GM12878 (cell line): ENCODE results near the gene B4GALT1. TPM values are rescaled to one million over a fixed set of nuclear protein-coding genes. Genes with fewer than 3 reads are reported as not detected.

Source experiments
- ATAC-seq: fragments of 200-7000 bp; cut with Tn5 transposase; 3 replicates; pipeline ENCODE4 v1.9.1; 2020; ENCODE audit warnings: mild to moderate bottlenecking, moderate library complexity
- BruUV-seq: library from RNA; stranded (reverse); fragments of 400-500 nt; replicated peaks from 2 replicates; lab custom pipeline; 2021; lab: Mats Ljungman, UMichigan
- CTCF ChIA-PET: fragments of 300-600 bp; sonication (Branson Sonifier 250); formaldehyde crosslinking; extraction: SDS; loops from one replicate; lab custom pipeline; 2021; ENCODE audit warnings: inconsistent platforms; lab: Yijun Ruan, JAX
- POLR2A ChIA-PET: fragments of 350-600 bp; formaldehyde crosslinking; extraction: SDS; loops from one replicate; lab custom pipeline; 2021; ENCODE audit warnings: inconsistent platforms; lab: Charles Lee
- RAD21 ChIA-PET: fragments of 300-600 bp; sonication (Branson Sonifier 250); formaldehyde crosslinking; loops from one replicate; lab custom pipeline; 2023; ENCODE audit warnings: antibody characterized with exemption; ENCODE audit not compliant: unreplicated experiment; lab: Charles Lee
- SMC1A ChIA-PET: fragments of 300-600 bp; sonication (Branson Sonifier 250); formaldehyde crosslinking; loops from one replicate; lab custom pipeline; 2023; ENCODE audit not compliant: unreplicated experiment, uncharacterized antibody; lab: Charles Lee
- DNase-seq: peaks from one replicate; pipeline ENCODE4 v3.0.0-alpha.2; 2011; ENCODE audit warnings: low read depth, low spot score
- FAIRE-seq: peaks from 3 replicates; lab custom pipeline; 2011; peaks lifted over from hg19 to GRCh38; lab: Jason Lieb, UNC
- H2AFZ ChIP-seq: 2 replicates; pipeline ENCODE4 v1.6.0; 2011; ENCODE audit warnings: low read depth, low read length, control low read depth; ENCODE audit not compliant: control insufficient read depth
- H3K27ac ChIP-seq: 2 replicates; pipeline ENCODE4 v1.5.1; 2011; ENCODE audit warnings: control low read depth; ENCODE audit not compliant: control insufficient read depth, insufficient read depth
- H3K27me3 ChIP-seq, 2 experiments: replicated peaks in 1 of 2; 2 replicates each; pipeline versions ENCODE4 v1.6.0 to v1.6.1; 2011; ENCODE audit warnings: low read length in 1 of 2; ENCODE audit not compliant: control insufficient read depth in 2 of 2, insufficient read depth in 2 of 2
- H3K36me3 ChIP-seq, 2 experiments: 2 replicates each; pipeline ENCODE4 v1.5.1; 2011; ENCODE audit warnings: low read length in 1 of 2; ENCODE audit not compliant: control insufficient read depth in 2 of 2, insufficient read depth in 2 of 2
- H3K4me1 ChIP-seq: 2 replicates; pipeline ENCODE4 v1.6.1; 2011; ENCODE audit warnings: mild to moderate bottlenecking, low read length, moderate library complexity, mixed read lengths; ENCODE audit not compliant: control insufficient read depth, insufficient read depth
- H3K4me2 ChIP-seq: 2 replicates; pipeline ENCODE4 v1.6.0; 2011; ENCODE audit warnings: control low read depth; ENCODE audit not compliant: control insufficient read depth, insufficient read depth
- H3K4me3 ChIP-seq: fragments of 200-600 bp; sonication (generic); 2 replicates; pipeline ENCODE4 v1.5.1; 2016
- H3K79me2 ChIP-seq: 2 replicates; pipeline ENCODE4 v1.6.0; 2011; ENCODE audit warnings: low read length; ENCODE audit not compliant: control insufficient read depth, insufficient read depth
- H3K9ac ChIP-seq: 2 replicates; pipeline ENCODE4 v1.8.0; 2011; ENCODE audit warnings: low read length, control low read depth, mixed read lengths; ENCODE audit not compliant: control insufficient read depth, insufficient read depth
- H3K9me3 ChIP-seq: replicated peaks from 3 replicates; pipeline ENCODE4 v1.5.1; 2011; ENCODE audit warnings: mild to moderate bottlenecking, low read length; ENCODE audit not compliant: control insufficient read depth, insufficient read depth
- H4K20me1 ChIP-seq: 2 replicates; pipeline ENCODE4 v1.6.0; 2011; ENCODE audit not compliant: control insufficient read depth, insufficient read depth
- CHD1 ChIP-seq: IDR thresholded peaks from 2 replicates; pipeline ENCODE4 v1.6.1; 2012; ENCODE audit warnings: low read depth, low read length, improper control_type of control experiment
- NR2F1 ChIP-seq: fragments of 450-650 bp; conservative IDR thresholded peaks from 2 replicates; pipeline ENCODE4 v1.6.1; 2017; ENCODE audit warnings: mild to moderate bottlenecking
- RAD21 ChIP-seq: IDR thresholded peaks from 2 replicates; pipeline ENCODE4 v1.6.1; 2011; ENCODE audit warnings: mild to moderate bottlenecking, low read depth, low read length, moderate library complexity; ENCODE audit not compliant: insufficient read depth
- TCF3 ChIP-seq: IDR thresholded peaks from 2 replicates; pipeline ENCODE4 v1.6.1; 2012; ENCODE audit warnings: low read depth, mild to moderate bottlenecking, low read length, borderline replicate concordance; ENCODE audit not compliant: insufficient read depth
- ZBED1 ChIP-seq: IDR thresholded peaks from 2 replicates; pipeline ENCODE4 v1.6.1; 2016; ENCODE audit warnings: borderline replicate concordance
- ZNF207 ChIP-seq: fragments of 450-650 bp; IDR thresholded peaks from 2 replicates; pipeline ENCODE4 v1.6.1; 2014; ENCODE audit warnings: antibody characterized with exemption, mild to moderate bottlenecking, borderline replicate concordance
- WGBS: methylation state at CpG from one replicate; pipeline ENCODE4 v1.1.6; 2016; ENCODE audit warnings: low lambda C conversion rate; ENCODE audit not compliant: insufficient replicate concordance, insufficient coverage; ENCODE audit errors: missing lambda C conversion rate; 5-methylcytosine and 5-hydroxymethylcytosine counted together
- in situ Hi-C: fragments of 300-500 bp; cut with MboI; formaldehyde crosslinking; loops from 9 replicates; pipeline ENCODE4 v1.14.3; 2018; ENCODE audit warnings: mixed read lengths
- intact Hi-C: fragments of 100-400 bp; cut with micrococcal nuclease; formaldehyde crosslinking; loops from one replicate; pipeline ENCODE4 v1.14.2; 2022; ENCODE audit not compliant: unreplicated experiment
- polyA plus RNA-seq, 11 experiments: library from polyadenylated mRNA; depleted of rRNA in 4 of 11; unstranded in 6 of 11; stranded (reverse) in 5 of 11; fragments of >200 nt; fragmentation: Nextera tagmentation in 4 of 11; fragmentation: Illumina TruSeq in 1 of 11; extraction: Ambion mirVana in 4 of 11; extraction: Trizol in 1 of 11; gene quantifications; 1 replicate in 1 of 11; 2 replicates in 10 of 11; pipeline versions ENCODE4 v1.2.1 to v1.2.3, GENCODE V29; 2011 to 2016; ENCODE audit warnings: inconsistent platforms in 2 of 11, missing spikeins in 2 of 11, low read depth in 1 of 11
- total RNA-seq, 4 experiments: library from RNA; depleted of rRNA in 3 of 4; stranded (reverse); fragments of >200 nt in 3 of 4; fragmentation: Illumina TruSeq in 1 of 4; extraction: Trizol in 1 of 4; gene quantifications; 2 replicates each; pipeline versions ENCODE4 v1.2.1 to v1.2.3, GENCODE V29; 2013 to 2021
- TF ChIP-seq, protein P1 (sequence below): fragments of 450-650 bp; IDR thresholded peaks from 2 replicates; pipeline ENCODE4 v1.6.1; 2017; ENCODE audit warnings: mild to moderate bottlenecking

The B4GALT1 gene
- total and polyA plus RNA-seq, 10 of the 15 experiments (the other 5 are each of a cell fraction or from before 2014, with no cell fraction given) = 12.7 to 79.0 (median 41.0) TPM

DNA sequence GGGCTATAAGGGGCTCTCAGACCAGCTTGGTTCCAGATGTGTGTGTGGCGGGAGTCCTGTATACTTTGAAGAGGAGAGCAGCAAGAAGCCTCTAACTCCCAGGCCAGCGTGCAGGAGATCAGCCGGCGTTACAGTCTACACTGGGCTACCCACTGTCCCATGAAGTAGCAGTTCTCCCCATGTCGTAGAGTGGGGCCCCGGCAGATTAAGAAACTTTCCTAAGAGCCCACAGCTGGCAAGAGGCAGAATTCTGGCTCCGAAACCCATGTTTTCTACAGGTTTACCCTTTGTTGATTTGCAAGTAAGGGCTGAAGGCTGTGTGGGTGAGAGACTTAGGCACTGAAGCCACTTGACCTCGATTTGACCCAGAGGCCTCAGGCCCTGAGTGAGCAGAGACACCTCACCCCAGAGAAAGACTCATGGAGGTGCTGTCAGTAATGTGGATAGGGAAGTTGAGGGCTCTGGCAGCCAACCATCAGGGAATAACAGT, 881 bp upstream of the B4GALT1 start:
- WGBS = 7% methylated on average over 8 of the region's 8 CpGs
- H3K4me1 ChIP-seq = peaks cover 26% of the 10 kb centered on the region

More for the DNA sequence above, 881 bp upstream of the B4GALT1 start:
- H4K20me1 ChIP-seq = 0 out of 2 replicates have a peak, but pooled peaks cover 3% of the 10 kb centered on the region
- H3K79me2 ChIP-seq = peaks cover 49% of the 10 kb centered on the region
- intact Hi-C loops (loop anchor here (2.0 to 10.0 kb wide), 4 partner anchors 35 to 141 kb away; partner anchors contain the start of genes DNAJA1 and NFX1), in situ Hi-C loops (no loop called here)
- no peak for DNase-seq
- peak overlapping the region; percentile 74 for H3K4me3 ChIP-seq
- POLR2A ChIA-PET = interaction anchor here (0.8 to 2.1 kb wide), 12 partner anchors 10 to 143 kb away, joined by 3 to 7 read pairs (median 4); partner anchors contain the start of genes BAG1, CHMP5, DNAJA1 and SMU1
- H3K9me3 ChIP-seq = no peaks in the 10 kb centered on the region
- H3K4me2 ChIP-seq = peak overlapping the region; percentile 98
- TF ChIP-seq CHD1 (no peak), TCF3 (no peak), ZNF207 (no peak), RAD21 (0 out of 2 replicates have a peak, but pooled peaks have one; percentile 0), NR2F1 (peak; percentile 43; the same call in 1 of the 2 replicates), ZBED1 (0 out of 2 replicates have a peak, but pooled peaks have one; percentile 49)
- TF ChIP-seq, protein P1, sequence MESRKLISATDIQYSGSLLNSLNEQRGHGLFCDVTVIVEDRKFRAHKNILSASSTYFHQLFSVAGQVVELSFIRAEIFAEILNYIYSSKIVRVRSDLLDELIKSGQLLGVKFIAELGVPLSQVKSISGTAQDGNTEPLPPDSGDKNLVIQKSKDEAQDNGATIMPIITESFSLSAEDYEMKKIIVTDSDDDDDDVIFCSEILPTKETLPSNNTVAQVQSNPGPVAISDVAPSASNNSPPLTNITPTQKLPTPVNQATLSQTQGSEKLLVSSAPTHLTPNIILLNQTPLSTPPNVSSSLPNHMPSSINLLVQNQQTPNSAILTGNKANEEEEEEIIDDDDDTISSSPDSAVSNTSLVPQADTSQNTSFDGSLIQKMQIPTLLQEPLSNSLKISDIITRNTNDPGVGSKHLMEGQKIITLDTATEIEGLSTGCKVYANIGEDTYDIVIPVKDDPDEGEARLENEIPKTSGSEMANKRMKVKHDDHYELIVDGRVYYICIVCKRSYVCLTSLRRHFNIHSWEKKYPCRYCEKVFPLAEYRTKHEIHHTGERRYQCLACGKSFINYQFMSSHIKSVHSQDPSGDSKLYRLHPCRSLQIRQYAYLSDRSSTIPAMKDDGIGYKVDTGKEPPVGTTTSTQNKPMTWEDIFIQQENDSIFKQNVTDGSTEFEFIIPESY = no peak
- H3K36me3 ChIP-seq = no peaks in the 10 kb centered on the region; a peak in 1 of 4 replicates
- no peak for FAIRE-seq
- H2AFZ ChIP-seq = peak overlapping the region; percentile 71
- RAD21 ChIA-PET = interaction anchor here (1.0 to 3.0 kb wide), 11 partner anchors 8 to 142 kb away, joined by 3 to 16 read pairs (median 4); no protein-coding TSS in a partner anchor
- peak overlapping the region; percentile 77 for H3K9ac ChIP-seq
- H3K27ac ChIP-seq = peak overlapping the region; percentile 81
- BruUV-seq = no TSS peak
- peak; percentile 1; the same call in 1 of the 3 replicates for ATAC-seq
- H3K27me3 ChIP-seq = no peaks in the 10 kb centered on the region
- CTCF ChIA-PET = interaction anchor here (1.4 to 5.1 kb wide), 8 partner anchors 10 to 103 kb away, joined by 3 to 44 read pairs (median 6); partner anchors contain the start of gene SMU1
- SMC1A ChIA-PET = interaction anchor here (0.6 to 2.7 kb wide), 11 partner anchors 9 to 131 kb away, joined by 3 to 13 read pairs (median 4); no protein-coding TSS in a partner anchor
